Measurements from ENCODE around the gene INSC. TPM values are rescaled to one million over a fixed set of nuclear protein-coding genes. Genes with fewer than 3 reads are reported as not detected.

The INSC gene
- total and polyA plus RNA-seq, 4 donors: 3.0 to 13.9 (median 7.5) TPM

- no peaks in the 10 kb centered on the region for H3K4me1 ChIP-seq (ENCODE audit: control insufficient read depth, insufficient read depth, low read length)
- no peaks in the 10 kb centered on the region for H3K27me3 ChIP-seq (ENCODE audit: control insufficient read depth, insufficient read depth, low read length)
- H3K36me3 ChIP-seq (ENCODE audit: control insufficient read depth, insufficient read depth, low read length): no peaks in the 10 kb centered on the region
- DNase-seq (ENCODE audit: low read depth in 4 of 6, low spot score in 6 of 6): no peak
- H3K27ac ChIP-seq (ENCODE audit: low read depth, low read length): no peak overlapping the region
- H3K9me3 ChIP-seq (ENCODE audit: control insufficient read depth, insufficient read depth, low read length): no peaks in the 10 kb centered on the region
- WGBS (ENCODE audit: insufficient coverage): 93% methylated on average over 4 of the region's 4 CpGs
- no peak overlapping the region for H3K4me3 ChIP-seq (ENCODE audit: low read depth, low read length)
Observed at GRCh38 chr11:15201586-15201985, 86.9 kb downstream of the INSC start.

GRCh38 chr11:15202626-15203025 is 87.9 kb downstream of the INSC start:
- H3K4me3 ChIP-seq (ENCODE audit: low read depth, low read length): no peak overlapping the region
- DNase-seq (ENCODE audit: low read depth in 4 of 6, low spot score in 6 of 6): no peak
- H3K4me1 ChIP-seq (ENCODE audit: control insufficient read depth, insufficient read depth, low read length): no peaks in the 10 kb centered on the region
- WGBS (ENCODE audit: insufficient coverage): 77% methylated on average over 3 of the region's 5 CpGs
- no peaks in the 10 kb centered on the region for H3K27me3 ChIP-seq (ENCODE audit: control insufficient read depth, insufficient read depth, low read length)
- no peak overlapping the region for H3K27ac ChIP-seq (ENCODE audit: low read depth, low read length)
- no peaks in the 10 kb centered on the region for H3K36me3 ChIP-seq (ENCODE audit: control insufficient read depth, insufficient read depth, low read length)
- no peaks in the 10 kb centered on the region for H3K9me3 ChIP-seq (ENCODE audit: control insufficient read depth, insufficient read depth, low read length)

- peak in 2 of 6 donors; percentile 15 to 35 for DNase-seq (ENCODE audit: low read depth in 4 of 6, low spot score in 6 of 6)
- WGBS (ENCODE audit: insufficient coverage): 74% methylated on average over 4 of the region's 10 CpGs
- H3K9me3 ChIP-seq (ENCODE audit: control insufficient read depth, insufficient read depth, low read length): no peaks in the 10 kb centered on the region
- peaks cover 6% of the 10 kb centered on the region for H3K4me1 ChIP-seq (ENCODE audit: control insufficient read depth, insufficient read depth, low read length)
- H3K27ac ChIP-seq (ENCODE audit: low read depth, low read length): no peak overlapping the region
- no peaks in the 10 kb centered on the region for H3K36me3 ChIP-seq (ENCODE audit: control insufficient read depth, insufficient read depth, low read length)
- no peak overlapping the region for H3K4me3 ChIP-seq (ENCODE audit: low read depth, low read length)
- H3K27me3 ChIP-seq (ENCODE audit: control insufficient read depth, insufficient read depth, low read length): no peaks in the 10 kb centered on the region
Observed at GRCh38 chr11:15204711-15205110, 90.0 kb downstream of the INSC start.

GRCh38 chr11:15206791-15207190 is 92.1 kb downstream of the INSC start:
- Histone ChIP-seq H3K4me1 (ENCODE audit: control insufficient read depth, insufficient read depth, low read length) (peaks cover 6% of the 10 kb centered on the region), H3K27ac (ENCODE audit: low read depth, low read length) (no peak overlapping the region), H3K27me3 (ENCODE audit: control insufficient read depth, insufficient read depth, low read length) (no peaks in the 10 kb centered on the region), H3K36me3 (ENCODE audit: control insufficient read depth, insufficient read depth, low read length) (no peaks in the 10 kb centered on the region), H3K9me3 (ENCODE audit: control insufficient read depth, insufficient read depth, low read length) (no peaks in the 10 kb centered on the region), H3K4me3 (ENCODE audit: low read depth, low read length) (no peak overlapping the region)
- DNase-seq (ENCODE audit: low read depth in 4 of 6, low spot score in 6 of 6): no peak
- WGBS (ENCODE audit: insufficient coverage): 100% methylated on average over 1 of the region's 2 CpGs

DNA sequence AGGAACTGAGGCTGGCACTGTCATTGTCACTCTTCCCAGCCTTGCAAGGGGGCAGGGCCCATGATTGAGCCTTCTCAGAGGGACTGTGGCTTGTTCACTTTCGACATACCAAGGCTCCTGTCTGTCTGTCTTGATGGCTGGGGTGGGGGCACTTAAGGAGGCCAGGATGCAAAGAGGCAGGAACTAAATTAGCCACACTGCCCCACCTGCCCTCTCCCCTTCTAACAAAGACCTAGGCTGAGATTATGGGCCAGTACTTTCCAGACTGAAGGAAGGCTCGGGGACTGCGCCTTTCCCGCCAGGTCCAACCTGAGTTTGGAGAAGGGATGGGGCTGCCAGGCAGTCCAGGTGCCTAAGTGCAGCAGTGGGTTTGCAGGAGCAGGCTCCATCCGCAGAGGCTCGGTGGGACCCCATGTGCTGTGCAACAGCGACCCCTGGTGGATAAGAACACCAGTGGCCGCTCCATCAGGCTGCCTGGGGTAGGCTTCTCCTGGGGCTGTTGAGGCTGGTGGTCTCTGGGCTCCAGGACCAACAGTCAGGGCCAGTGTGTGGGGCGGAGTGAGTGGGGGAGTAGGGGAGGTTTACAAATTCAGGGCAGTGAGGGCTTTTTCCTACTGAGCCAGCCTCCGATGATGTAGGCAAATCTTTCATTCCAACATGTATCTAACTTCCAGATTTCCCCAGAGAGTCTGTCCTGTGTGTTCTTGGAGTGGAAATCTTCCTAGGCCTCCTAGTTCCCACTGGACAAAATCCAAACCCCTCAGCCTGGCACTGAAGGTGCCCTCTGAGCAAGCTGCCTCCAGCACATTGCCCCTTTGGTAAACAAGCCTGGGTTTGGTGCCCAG is 93.9 kb downstream of the INSC start:
- H3K9me3 ChIP-seq (ENCODE audit: control insufficient read depth, insufficient read depth, low read length): no peaks in the 10 kb centered on the region
- H3K4me1 ChIP-seq (ENCODE audit: control insufficient read depth, insufficient read depth, low read length): peaks cover 6% of the 10 kb centered on the region
- WGBS (ENCODE audit: insufficient coverage): 2% methylated on average over 7 of the region's 10 CpGs
- no peak overlapping the region for H3K4me3 ChIP-seq (ENCODE audit: low read depth, low read length)
- H3K27ac ChIP-seq (ENCODE audit: low read depth, low read length): no peak overlapping the region
- no peaks in the 10 kb centered on the region for H3K36me3 ChIP-seq (ENCODE audit: control insufficient read depth, insufficient read depth, low read length)
- peak; percentile 31 to 92 (median 52) for DNase-seq (ENCODE audit: low read depth in 4 of 6, low spot score in 6 of 6)
- no peaks in the 10 kb centered on the region for H3K27me3 ChIP-seq (ENCODE audit: control insufficient read depth, insufficient read depth, low read length)

GRCh38 chr11:15212876-15213275 is 98.2 kb downstream of the INSC start:
- Histone ChIP-seq H3K36me3 (ENCODE audit: control insufficient read depth, insufficient read depth, low read length) (no peaks in the 10 kb centered on the region), H3K9me3 (ENCODE audit: control insufficient read depth, insufficient read depth, low read length) (no peaks in the 10 kb centered on the region), H3K27me3 (ENCODE audit: control insufficient read depth, insufficient read depth, low read length) (no peaks in the 10 kb centered on the region), H3K27ac (ENCODE audit: low read depth, low read length) (no peak overlapping the region), H3K4me3 (ENCODE audit: low read depth, low read length) (no peak overlapping the region), H3K4me1 (ENCODE audit: control insufficient read depth, insufficient read depth, low read length) (peaks cover 12% of the 10 kb centered on the region)
- DNase-seq (ENCODE audit: low read depth in 4 of 6, low spot score in 6 of 6): no peak
- no CpG with 5 or more reads among the region's 4 CpGs for WGBS (ENCODE audit: insufficient coverage)

GRCh38 chr11:15213471-15214231 is 98.9 kb downstream of the INSC start:
- Histone ChIP-seq H3K4me3 (ENCODE audit: low read depth, low read length) (no peak overlapping the region), H3K9me3 (ENCODE audit: control insufficient read depth, insufficient read depth, low read length) (no peaks in the 10 kb centered on the region), H3K36me3 (ENCODE audit: control insufficient read depth, insufficient read depth, low read length) (no peaks in the 10 kb centered on the region), H3K27me3 (ENCODE audit: control insufficient read depth, insufficient read depth, low read length) (no peaks in the 10 kb centered on the region), H3K4me1 (ENCODE audit: control insufficient read depth, insufficient read depth, low read length) (peaks cover 5% of the 10 kb centered on the region), H3K27ac (ENCODE audit: low read depth, low read length) (no peak overlapping the region)
- WGBS (ENCODE audit: insufficient coverage): 40% methylated on average over 1 of the region's 3 CpGs
- no peak for DNase-seq (ENCODE audit: low read depth in 4 of 6, low spot score in 6 of 6)

DNA sequence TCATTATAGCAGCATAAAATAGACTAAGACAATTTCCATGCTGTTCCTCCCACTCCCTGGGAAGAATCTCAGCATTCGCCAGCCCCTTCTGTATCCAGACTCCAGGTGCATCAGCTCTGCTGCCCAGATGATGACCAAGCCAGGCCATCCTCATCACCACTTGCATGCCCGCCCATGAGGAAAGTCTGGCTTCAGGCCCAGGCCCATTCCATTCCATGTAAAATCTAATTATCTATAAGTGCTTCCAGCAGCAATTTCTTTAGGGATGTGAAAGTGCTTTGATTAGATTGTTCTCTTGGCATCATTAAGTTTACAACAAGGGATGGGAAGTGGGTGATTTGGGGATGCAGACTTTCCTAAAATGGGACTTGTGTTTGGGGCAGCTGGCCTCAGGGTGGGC is 100.3 kb downstream of the INSC start:
- peaks cover 13% of the 10 kb centered on the region for H3K4me1 ChIP-seq (ENCODE audit: control insufficient read depth, insufficient read depth, low read length)
- no peak overlapping the region for H3K27ac ChIP-seq (ENCODE audit: low read depth, low read length)
- no peaks in the 10 kb centered on the region for H3K27me3 ChIP-seq (ENCODE audit: control insufficient read depth, insufficient read depth, low read length)
- 100% methylated on average over 2 of the region's 2 CpGs for WGBS (ENCODE audit: insufficient coverage)
- H3K36me3 ChIP-seq (ENCODE audit: control insufficient read depth, insufficient read depth, low read length): no peaks in the 10 kb centered on the region
- no peaks in the 10 kb centered on the region for H3K9me3 ChIP-seq (ENCODE audit: control insufficient read depth, insufficient read depth, low read length)
- peak in 1 of 6 donors; percentile 73 for DNase-seq (ENCODE audit: low read depth in 4 of 6, low spot score in 6 of 6)
- H3K4me3 ChIP-seq (ENCODE audit: low read depth, low read length): no peak overlapping the region

GRCh38 chr11:15216678-15217077 is 102.0 kb downstream of the INSC start:
- H3K4me3 ChIP-seq (ENCODE audit: low read depth, low read length): no peak overlapping the region
- peaks cover 15% of the 10 kb centered on the region for H3K4me1 ChIP-seq (ENCODE audit: control insufficient read depth, insufficient read depth, low read length)
- H3K27me3 ChIP-seq (ENCODE audit: control insufficient read depth, insufficient read depth, low read length): no peaks in the 10 kb centered on the region
- no peaks in the 10 kb centered on the region for H3K36me3 ChIP-seq (ENCODE audit: control insufficient read depth, insufficient read depth, low read length)
- H3K27ac ChIP-seq (ENCODE audit: low read depth, low read length): no peak overlapping the region
- no peaks in the 10 kb centered on the region for H3K9me3 ChIP-seq (ENCODE audit: control insufficient read depth, insufficient read depth, low read length)
- no peak for DNase-seq (ENCODE audit: low read depth in 4 of 6, low spot score in 6 of 6)

GRCh38 chr11:15217416-15217815 is 102.7 kb downstream of the INSC start:
- H3K27me3 ChIP-seq (ENCODE audit: control insufficient read depth, insufficient read depth, low read length): no peaks in the 10 kb centered on the region
- no peaks in the 10 kb centered on the region for H3K9me3 ChIP-seq (ENCODE audit: control insufficient read depth, insufficient read depth, low read length)
- H3K4me3 ChIP-seq (ENCODE audit: low read depth, low read length): no peak overlapping the region
- no peak overlapping the region for H3K27ac ChIP-seq (ENCODE audit: low read depth, low read length)
- peak in 1 of 6 donors; percentile 15 for DNase-seq (ENCODE audit: low read depth in 4 of 6, low spot score in 6 of 6)
- no peaks in the 10 kb centered on the region for H3K36me3 ChIP-seq (ENCODE audit: control insufficient read depth, insufficient read depth, low read length)
- 79% methylated on average over 2 of the region's 4 CpGs for WGBS (ENCODE audit: insufficient coverage)
- H3K4me1 ChIP-seq (ENCODE audit: control insufficient read depth, insufficient read depth, low read length): peaks cover 15% of the 10 kb centered on the region
